HEK293 (cell line): ENCODE measurements around the gene OR2AT4.

Experiments used
- CTCF ChIA-PET: fragments of 350-600 bp; formaldehyde crosslinking; extraction: SDS; loops from one replicate; lab custom pipeline; 2021; ENCODE audit warnings: antibody characterized with exemption; lab: Yijun Ruan, JAX
- POLR2A ChIA-PET: fragments of 300-600 bp; formaldehyde crosslinking; extraction: SDS; loops from one replicate; lab custom pipeline; 2020; ENCODE audit warnings: antibody characterized with exemption, inconsistent platforms; lab: Yijun Ruan, JAX
- H3K27ac ChIP-seq: fragments of 200-500 bp; sonication (Bioruptor generic); 2 replicates; pipeline ENCODE4 v1.5.1; 2014; ENCODE audit warnings: low read depth, low read length, control low read depth, inconsistent platforms; ENCODE audit errors: extremely low read depth
- H3K36me3 ChIP-seq, 2 experiments: fragments of 200-500 bp in 1 of 2; sonication (Bioruptor generic) in 1 of 2; 1 replicate in 1 of 2; 2 replicates in 1 of 2; pipeline ENCODE4 v1.5.1; 2014 to 2017; ENCODE audit warnings: inconsistent platforms in 2 of 2, low read length in 2 of 2; ENCODE audit not compliant: control insufficient read depth in 2 of 2, insufficient read depth in 1 of 2
- H3K4me1 ChIP-seq: fragments of 200-500 bp; sonication (Bioruptor generic); 2 replicates; pipeline ENCODE4 v1.5.1; 2014; ENCODE audit warnings: mild to moderate bottlenecking, low read length, inconsistent platforms; ENCODE audit not compliant: control insufficient read depth, insufficient read depth
- H3K4me3 ChIP-seq: 2 replicates; pipeline ENCODE4 v1.5.1; 2011; ENCODE audit warnings: low read depth, mild to moderate bottlenecking, control low read depth, low read length, moderate library complexity
- H3K9me3 ChIP-seq: fragments of 200-500 bp; sonication (Bioruptor generic); 2 replicates; pipeline ENCODE4 v1.5.1; 2014; ENCODE audit warnings: low read depth, low read length, inconsistent platforms; ENCODE audit not compliant: control insufficient read depth, insufficient read depth
- HIC1 ChIP-seq: fragments of 450-650 bp; formaldehyde crosslinking; IDR thresholded peaks from 2 replicates; pipeline ENCODE4 v1.5.1; 2016; ENCODE audit warnings: missing biosample characterization, missing genetic modification characterization
- KLF8 ChIP-seq: fragments of 450-650 bp; formaldehyde crosslinking; IDR thresholded peaks from 2 replicates; pipeline ENCODE4 v1.5.1; 2016; ENCODE audit warnings: missing biosample characterization, missing genetic modification characterization
- ZBTB21 ChIP-seq: fragments of 450-650 bp; formaldehyde crosslinking; IDR thresholded peaks from 2 replicates; pipeline ENCODE4 v1.5.1; 2017; ENCODE audit warnings: missing biosample characterization, missing genetic modification characterization
- ZNF112 ChIP-seq: fragments of 450-650 bp; formaldehyde crosslinking; IDR thresholded peaks from 2 replicates; pipeline ENCODE4 v1.5.0; 2017; ENCODE audit warnings: missing biosample characterization, missing genetic modification characterization
- ZNF114 ChIP-seq: fragments of 450-650 bp; formaldehyde crosslinking; IDR thresholded peaks from 2 replicates; pipeline ENCODE4 v1.5.0; 2017; ENCODE audit warnings: missing biosample characterization, missing genetic modification characterization
- ZNF133 ChIP-seq: fragments of 450-650 bp; formaldehyde crosslinking; IDR thresholded peaks from 2 replicates; pipeline ENCODE4 v1.5.1; 2016; ENCODE audit warnings: missing biosample characterization, missing genetic modification characterization
- ZNF157 ChIP-seq: fragments of 450-650 bp; formaldehyde crosslinking; IDR thresholded peaks from 2 replicates; pipeline ENCODE4 v1.5.1; 2016; ENCODE audit warnings: missing biosample characterization, missing genetic modification characterization
- ZNF223 ChIP-seq: fragments of 450-650 bp; formaldehyde crosslinking; IDR thresholded peaks from 2 replicates; pipeline ENCODE4 v1.5.1; 2016; ENCODE audit warnings: missing biosample characterization, missing genetic modification characterization
- ZNF248 ChIP-seq: fragments of 450-650 bp; formaldehyde crosslinking; IDR thresholded peaks from 2 replicates; pipeline ENCODE4 v1.5.1; 2017; ENCODE audit warnings: missing biosample characterization, missing genetic modification characterization
- ZNF274 ChIP-seq, 2 experiments: fragments of 200-500 bp in 1 of 2; fragments of 450-650 bp in 1 of 2; sonication (Bioruptor generic) in 1 of 2; formaldehyde crosslinking in 1 of 2; IDR thresholded peaks; 2 replicates each; pipeline versions ENCODE4 v1.5.1 to v1.6.1; 2014 to 2016; ENCODE audit warnings: borderline replicate concordance in 1 of 2, inconsistent platforms in 1 of 2, low read length in 1 of 2, missing biosample characterization in 1 of 2, missing genetic modification characterization in 1 of 2
- ZNF280D ChIP-seq: fragments of 450-650 bp; formaldehyde crosslinking; IDR thresholded peaks from 2 replicates; pipeline ENCODE4 v1.5.1; 2016; ENCODE audit warnings: missing biosample characterization, missing genetic modification characterization
- ZNF354C ChIP-seq: fragments of 450-650 bp; formaldehyde crosslinking; IDR thresholded peaks from 2 replicates; pipeline ENCODE4 v1.5.1; 2016; ENCODE audit warnings: missing biosample characterization, missing genetic modification characterization, low read depth, borderline replicate concordance
- ZNF362 ChIP-seq: fragments of 450-650 bp; formaldehyde crosslinking; IDR thresholded peaks from 2 replicates; pipeline ENCODE4 v1.5.1; 2016; ENCODE audit warnings: missing biosample characterization, missing genetic modification characterization
- ZNF510 ChIP-seq: fragments of 450-650 bp; formaldehyde crosslinking; IDR thresholded peaks from 2 replicates; pipeline ENCODE4 v1.5.1; 2018; ENCODE audit warnings: mild to moderate bottlenecking, missing genetic modification characterization, missing biosample characterization; ENCODE audit not compliant: insufficient replicate concordance
- ZNF658 ChIP-seq: fragments of 450-650 bp; formaldehyde crosslinking; IDR thresholded peaks from 2 replicates; pipeline ENCODE4; 2016; ENCODE audit warnings: missing biosample characterization, missing genetic modification characterization
- ZNF707 ChIP-seq: fragments of 450-650 bp; formaldehyde crosslinking; IDR thresholded peaks from 2 replicates; pipeline ENCODE4 v1.5.1; 2016; ENCODE audit warnings: missing biosample characterization, missing genetic modification characterization
- TF ChIP-seq, protein P1 (sequence below): fragments of 450-650 bp; formaldehyde crosslinking; IDR thresholded peaks from 2 replicates; pipeline ENCODE4 v1.5.1; 2016; ENCODE audit warnings: missing biosample characterization, missing genetic modification characterization

The OR2AT4 gene

GRCh38 chr11:75078233-75078632 is 18.4 kb downstream of the OR2AT4 start:
- no peak for TF ChIP-seq ZNF223 (tag by site-specific recombination)
- no peaks in the 10 kb centered on the region for H3K9me3 ChIP-seq
- no peaks in the 10 kb centered on the region for H3K4me1 ChIP-seq
- H3K36me3 ChIP-seq, result no peaks in the 10 kb centered on the region
- POLR2A ChIA-PET, result no interaction called here
- no peak overlapping the region for H3K4me3 ChIP-seq
- CTCF ChIA-PET, result no interaction called here
- no peak overlapping the region for H3K27ac ChIP-seq

- Histone ChIP-seq H3K36me3 (no peaks in the 10 kb centered on the region), H3K4me1 (no peaks in the 10 kb centered on the region), H3K27ac (no peak overlapping the region), H3K9me3 (no peaks in the 10 kb centered on the region), H3K4me3 (no peak overlapping the region)
- TF ChIP-seq ZNF354C (tag by site-specific recombination), result no peak
- TF ChIP-seq ZNF362, result no peak
- TF ChIP-seq HIC1 (tag by site-specific recombination), result no peak
- TF ChIP-seq, protein P1, sequence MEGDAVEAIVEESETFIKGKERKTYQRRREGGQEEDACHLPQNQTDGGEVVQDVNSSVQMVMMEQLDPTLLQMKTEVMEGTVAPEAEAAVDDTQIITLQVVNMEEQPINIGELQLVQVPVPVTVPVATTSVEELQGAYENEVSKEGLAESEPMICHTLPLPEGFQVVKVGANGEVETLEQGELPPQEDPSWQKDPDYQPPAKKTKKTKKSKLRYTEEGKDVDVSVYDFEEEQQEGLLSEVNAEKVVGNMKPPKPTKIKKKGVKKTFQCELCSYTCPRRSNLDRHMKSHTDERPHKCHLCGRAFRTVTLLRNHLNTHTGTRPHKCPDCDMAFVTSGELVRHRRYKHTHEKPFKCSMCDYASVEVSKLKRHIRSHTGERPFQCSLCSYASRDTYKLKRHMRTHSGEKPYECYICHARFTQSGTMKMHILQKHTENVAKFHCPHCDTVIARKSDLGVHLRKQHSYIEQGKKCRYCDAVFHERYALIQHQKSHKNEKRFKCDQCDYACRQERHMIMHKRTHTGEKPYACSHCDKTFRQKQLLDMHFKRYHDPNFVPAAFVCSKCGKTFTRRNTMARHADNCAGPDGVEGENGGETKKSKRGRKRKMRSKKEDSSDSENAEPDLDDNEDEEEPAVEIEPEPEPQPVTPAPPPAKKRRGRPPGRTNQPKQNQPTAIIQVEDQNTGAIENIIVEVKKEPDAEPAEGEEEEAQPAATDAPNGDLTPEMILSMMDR (tag by site-specific recombination), result no peak
- CTCF ChIA-PET, result interaction anchor here (0.6 kb wide), 1 partner anchor 823 kb away, joined by 3 read pairs; no protein-coding TSS in a partner anchor
- POLR2A ChIA-PET, result no interaction called here
These were observed 19.4 kb downstream of the OR2AT4 start for GRCh38 chr11:75077316-75077715.

GRCh38 chr11:75076671-75077070 is 20.0 kb downstream of the OR2AT4 start:
- CTCF ChIA-PET, result interaction anchor here (1.3 kb wide), 1 partner anchor 64 kb away, joined by 6 read pairs; no protein-coding TSS in a partner anchor
- TF ChIP-seq ZNF280D, result no peak
- no peak for TF ChIP-seq ZNF274 (IDR thresholded peaks at IDR 0.05; ENCODE audit: low read length)
- no peak for TF ChIP-seq ZNF274 (tag by site-specific recombination; IDR thresholded peaks at IDR 0.05; ENCODE audit: borderline replicate concordance)
- no peak for TF ChIP-seq ZNF248 (tag by site-specific recombination)
- no peak for TF ChIP-seq ZNF157 (tag by site-specific recombination)
- no peak for TF ChIP-seq ZNF114 (tag by site-specific recombination)
- no peak for TF ChIP-seq ZNF133
- TF ChIP-seq KLF8, result no peak
- TF ChIP-seq ZNF658 (tag by site-specific recombination), result no peak
- no peak for TF ChIP-seq ZNF510 (tag by site-specific recombination)
- no peak for TF ChIP-seq ZNF112 (tag by site-specific recombination)
- TF ChIP-seq ZBTB21 (tag by site-specific recombination), result no peak
- TF ChIP-seq ZNF707 (tag by site-specific recombination), result no peak
- no peak overlapping the region for H3K27ac ChIP-seq

More at GRCh38 chr11:75076671-75077070, 20.0 kb downstream of the OR2AT4 start:
- POLR2A ChIA-PET, result no interaction called here
- Histone ChIP-seq H3K9me3 (no peaks in the 10 kb centered on the region), H3K36me3 (no peaks in the 10 kb centered on the region), H3K4me3 (no peak overlapping the region), H3K4me1 (no peaks in the 10 kb centered on the region)
